ENCODE results near the gene PDGFB. TPM values are rescaled to one million over a fixed set of nuclear protein-coding genes. Genes with fewer than 3 reads are reported as not detected.
"Not testable (repeated sequence)": the region's sequence is repeated elsewhere in the genome, so short reads cannot be mapped to it uniquely, and the experiment has no call there.

The PDGFB gene
- total RNA-seq, 2 experiments from 2014 or later: 0.45 to 0.69 TPM

- no peaks in the 10 kb centered on the region for H3K27me3 ChIP-seq (ENCODE audit: control insufficient read depth in 1 of 2, insufficient read depth in 2 of 2, low read length in 2 of 2)
- ATAC-seq (ENCODE audit: poor library complexity) (no peak), DNase-seq (peak in 1 of 14 experiments; percentile 44)
- TF ChIP-seq, protein P1, sequence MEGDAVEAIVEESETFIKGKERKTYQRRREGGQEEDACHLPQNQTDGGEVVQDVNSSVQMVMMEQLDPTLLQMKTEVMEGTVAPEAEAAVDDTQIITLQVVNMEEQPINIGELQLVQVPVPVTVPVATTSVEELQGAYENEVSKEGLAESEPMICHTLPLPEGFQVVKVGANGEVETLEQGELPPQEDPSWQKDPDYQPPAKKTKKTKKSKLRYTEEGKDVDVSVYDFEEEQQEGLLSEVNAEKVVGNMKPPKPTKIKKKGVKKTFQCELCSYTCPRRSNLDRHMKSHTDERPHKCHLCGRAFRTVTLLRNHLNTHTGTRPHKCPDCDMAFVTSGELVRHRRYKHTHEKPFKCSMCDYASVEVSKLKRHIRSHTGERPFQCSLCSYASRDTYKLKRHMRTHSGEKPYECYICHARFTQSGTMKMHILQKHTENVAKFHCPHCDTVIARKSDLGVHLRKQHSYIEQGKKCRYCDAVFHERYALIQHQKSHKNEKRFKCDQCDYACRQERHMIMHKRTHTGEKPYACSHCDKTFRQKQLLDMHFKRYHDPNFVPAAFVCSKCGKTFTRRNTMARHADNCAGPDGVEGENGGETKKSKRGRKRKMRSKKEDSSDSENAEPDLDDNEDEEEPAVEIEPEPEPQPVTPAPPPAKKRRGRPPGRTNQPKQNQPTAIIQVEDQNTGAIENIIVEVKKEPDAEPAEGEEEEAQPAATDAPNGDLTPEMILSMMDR (IDR thresholded peaks at IDR 0.05): no peak
- intact Hi-C loops (cut with DNase I, micrococcal nuclease): no loop called here
- H3K27me3 Mint-ChIP-seq: peaks cover 5% of the 10 kb centered on the region
- no peak overlapping the region for H3K4me3 Mint-ChIP-seq
- H3K4me1 ChIP-seq (ENCODE audit: insufficient read depth, low read length): peaks cover 4% of the 10 kb centered on the region
- CTCF ChIA-PET: no interaction called here
- H3K4me3 ChIP-seq (ENCODE audit: low read length): no peak overlapping the region
- no peak overlapping the region for H3K27ac Mint-ChIP-seq
- H3K36me3 Mint-ChIP-seq (ENCODE audit: low read depth): peaks cover 30% of the 10 kb centered on the region
- H3K27ac ChIP-seq (ENCODE audit: low read depth in 1 of 2, low read length in 2 of 2): no peak overlapping the region
- H3K36me3 ChIP-seq (ENCODE audit: insufficient read depth, low read length): peaks cover 32% of the 10 kb centered on the region
- peaks cover 0 to 5% of the 10 kb centered on the region in 2 experiments for H3K9me3 ChIP-seq (ENCODE audit: control insufficient read depth in 1 of 2, insufficient read depth in 1 of 2, low read length in 2 of 2)
- POLR2A ChIA-PET: interaction anchor here (1.6 kb wide), 1 partner anchor 22 kb away, joined by 5 read pairs; no protein-coding TSS in a partner anchor
- no peaks in the 10 kb centered on the region for H3K9me3 Mint-ChIP-seq
- H3K4me1 Mint-ChIP-seq (ENCODE audit: low read depth): peaks cover 5% of the 10 kb centered on the region
Measured at GRCh38 chr22:39220890-39221850, 23.6 kb downstream of the PDGFB start.

DNA sequence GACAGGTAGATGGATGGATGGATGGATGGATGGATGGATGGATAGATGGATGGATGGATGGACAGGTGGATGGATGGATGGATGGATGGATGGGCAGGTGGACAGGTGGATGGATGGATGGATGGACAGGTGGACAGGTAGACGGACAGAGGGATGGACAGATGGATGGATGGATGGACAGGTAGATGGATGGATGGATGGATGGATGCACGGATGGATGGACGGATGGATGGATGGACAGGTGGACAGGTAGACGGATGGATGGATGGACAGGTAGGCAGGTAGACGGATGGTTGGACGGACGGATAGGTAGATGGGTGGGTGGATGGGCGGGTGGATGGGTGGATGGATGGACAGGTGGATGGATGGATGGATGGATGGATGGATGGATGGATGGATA is 24.3 kb downstream of the PDGFB start:
- Mint-ChIP-seq H3K27ac (no peak overlapping the region), H3K4me3 (no peak overlapping the region), H3K27me3 (peaks cover 9% of the 10 kb centered on the region), H3K4me1 (ENCODE audit: low read depth) (peaks cover 8% of the 10 kb centered on the region), H3K9me3 (no peaks in the 10 kb centered on the region), H3K36me3 (ENCODE audit: low read depth) (peaks cover 23% of the 10 kb centered on the region)
- ATAC-seq (ENCODE audit: poor library complexity): no peak
- Histone ChIP-seq H3K36me3 (ENCODE audit: insufficient read depth, low read length) (peaks cover 26% of the 10 kb centered on the region), H3K27me3 (ENCODE audit: control insufficient read depth in 1 of 2, insufficient read depth in 2 of 2, low read length in 2 of 2) (peaks cover 0 to 4% of the 10 kb centered on the region in 2 experiments), H3K9me3 (ENCODE audit: control insufficient read depth in 1 of 2, insufficient read depth in 1 of 2, low read length in 2 of 2) (peaks cover 0 to 5% of the 10 kb centered on the region in 2 experiments), H3K4me3 (ENCODE audit: low read length) (no peak overlapping the region), H3K4me1 (ENCODE audit: insufficient read depth, low read length) (peaks cover 4% of the 10 kb centered on the region), H3K27ac (ENCODE audit: low read depth in 1 of 2, low read length in 2 of 2) (no peak overlapping the region)
- ChIA-PET POLR2A (no interaction called here), CTCF (no interaction called here)
- DNase-seq: peak in 1 of 14 experiments; percentile 5
- intact Hi-C loops (cut with DNase I, micrococcal nuclease): no loop called here
- TF ChIP-seq, protein P1 (IDR thresholded peaks at IDR 0.05): no peak

DNA sequence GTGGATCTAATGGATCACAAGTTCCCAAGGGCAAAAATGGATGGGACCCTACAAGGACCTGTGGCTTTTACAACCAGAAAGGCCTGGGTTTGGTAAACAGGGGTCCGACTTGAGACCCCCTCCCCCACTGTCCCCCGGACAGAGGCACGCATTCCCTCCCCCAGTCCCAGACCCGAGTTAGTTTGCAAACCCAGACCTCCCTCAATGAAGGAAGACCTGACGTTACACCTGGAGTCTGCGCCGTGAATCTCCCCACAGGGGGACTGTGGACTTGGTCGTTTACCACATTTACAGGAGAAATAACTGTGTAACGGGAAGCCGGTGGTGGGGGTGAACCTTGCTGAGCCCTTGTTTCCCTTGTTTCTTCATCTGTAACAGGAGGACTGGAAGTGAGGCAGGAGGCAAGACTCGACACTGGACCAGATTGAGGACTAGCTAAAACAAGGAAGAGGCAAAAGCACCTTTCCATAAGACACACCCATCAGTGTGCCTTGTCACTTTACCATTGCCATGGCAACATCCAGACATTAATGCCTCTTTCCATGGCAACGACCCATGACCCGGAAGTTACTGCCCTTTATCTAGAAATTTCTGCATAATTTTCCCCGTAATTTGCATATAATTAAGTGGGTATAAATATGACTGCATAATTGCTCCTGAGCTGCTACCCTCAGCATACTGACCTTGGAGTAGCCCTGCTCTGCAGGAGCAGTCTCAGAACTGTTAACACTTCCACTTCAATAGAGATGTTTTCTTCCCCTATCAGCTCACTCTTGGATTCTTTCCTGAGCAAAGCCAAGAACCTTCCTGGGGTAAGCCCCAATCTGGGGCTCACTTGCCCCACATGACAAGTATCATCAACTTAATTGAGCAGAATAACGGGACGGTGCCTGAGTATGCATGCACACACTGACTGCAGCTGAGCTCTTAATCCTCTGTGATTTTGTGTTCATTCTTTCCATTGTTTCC is 25.4 kb downstream of the PDGFB start:
- TF ChIP-seq, protein P1 (IDR thresholded peaks at IDR 0.05): no peak
- Histone ChIP-seq H3K27ac (ENCODE audit: low read depth in 1 of 2, low read length in 2 of 2) (no peak overlapping the region), H3K36me3 (ENCODE audit: insufficient read depth, low read length) (peaks cover 15% of the 10 kb centered on the region), H3K9me3 (ENCODE audit: control insufficient read depth in 1 of 2, insufficient read depth in 1 of 2, low read length in 2 of 2) (peaks cover 0 to 5% of the 10 kb centered on the region in 2 experiments), H3K4me1 (ENCODE audit: insufficient read depth, low read length) (peaks cover 4% of the 10 kb centered on the region), H3K27me3 (ENCODE audit: control insufficient read depth in 1 of 2, insufficient read depth in 2 of 2, low read length in 2 of 2) (peaks cover 5 to 14% of the 10 kb centered on the region in 2 experiments), H3K4me3 (ENCODE audit: low read length) (no peak overlapping the region)
- Mint-ChIP-seq H3K4me3 (no peak overlapping the region), H3K9me3 (no peaks in the 10 kb centered on the region), H3K27me3 (peaks cover 10% of the 10 kb centered on the region), H3K27ac (no peak overlapping the region), H3K4me1 (ENCODE audit: low read depth) (peaks cover 8% of the 10 kb centered on the region), H3K36me3 (ENCODE audit: low read depth) (peaks cover 18% of the 10 kb centered on the region)
- POLR2A ChIA-PET: interaction anchor here (0.8 kb wide), 1 partner anchor 99 kb away, joined by 3 read pairs; no protein-coding TSS in a partner anchor
- CTCF ChIA-PET: no interaction called here
- intact Hi-C loops (cut with DNase I, micrococcal nuclease): loop anchor here in 1 of 2 experiments (5.0 kb wide), 1 partner anchor 88 kb away; no protein-coding TSS in a partner anchor
- peak in 1 of 14 experiments; percentile 7 for DNase-seq
- no peak for ATAC-seq (ENCODE audit: poor library complexity)

DNA sequence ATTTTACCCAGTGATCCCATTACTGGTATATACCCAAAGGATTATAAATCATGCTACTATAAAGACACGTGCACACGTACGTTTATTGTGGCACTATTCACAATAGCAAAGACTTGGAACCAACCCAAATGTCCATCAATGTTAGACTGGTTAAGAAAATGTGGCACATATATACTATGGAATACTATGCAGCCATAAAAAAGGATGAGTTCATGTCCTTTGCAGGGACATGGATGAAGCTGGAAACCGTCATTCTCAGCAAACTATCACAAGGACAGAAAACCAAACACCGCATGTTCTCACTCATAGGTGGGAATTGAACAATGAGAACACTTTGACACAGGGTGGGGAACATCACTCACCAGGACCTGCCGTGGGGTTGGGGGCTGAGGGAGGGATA is 26.4 kb downstream of the PDGFB start:
- ATAC-seq (ENCODE audit: poor library complexity); H3K36me3 ChIP-seq (ENCODE audit: insufficient read depth, low read length); H3K27ac ChIP-seq (ENCODE audit: low read depth in 1 of 2, low read length in 2 of 2); H3K4me3 ChIP-seq (ENCODE audit: low read length); H3K9me3 ChIP-seq (ENCODE audit: control insufficient read depth in 1 of 2, insufficient read depth in 1 of 2, low read length in 2 of 2); H3K4me3 Mint-ChIP-seq; H3K27ac Mint-ChIP-seq; POLR2A ChIA-PET; CTCF ChIA-PET; H3K4me1 ChIP-seq (ENCODE audit: insufficient read depth, low read length); H3K4me1 Mint-ChIP-seq (ENCODE audit: low read depth); H3K9me3 Mint-ChIP-seq: not testable (repeated sequence)
- H3K36me3 Mint-ChIP-seq (ENCODE audit: low read depth): peaks cover 11% of the 10 kb centered on the region
- peaks cover 17% of the 10 kb centered on the region for H3K27me3 Mint-ChIP-seq
- H3K27me3 ChIP-seq (ENCODE audit: control insufficient read depth in 1 of 2, insufficient read depth in 2 of 2, low read length in 2 of 2): peaks cover 5 to 14% of the 10 kb centered on the region in 2 experiments
- intact Hi-C loops (cut with DNase I, micrococcal nuclease): loop anchor here in 1 of 2 experiments (5.0 kb wide), 1 partner anchor 89 kb away; no protein-coding TSS in a partner anchor
- DNase-seq: peak in 1 of 14 experiments; percentile 7

All from CD4-positive, alpha-beta T cell (primary cell).